B cell (primary cell): ENCODE measurements around the gene PTPRT. TPM values are rescaled to one million over a fixed set of nuclear protein-coding genes. Genes with fewer than 3 reads are reported as not detected.

Experiments
- ATAC-seq: fragments of 200-7000 bp; cut with Tn5 transposase; one replicate; pipeline ENCODE4 v1.10.0; 2021; ENCODE audit warnings: low read depth, mild to moderate bottlenecking, moderate number of reproducible peaks, moderate library complexity
- CTCF ChIA-PET: fragments of 350-600 bp; sonication (Branson Sonifier 250); formaldehyde crosslinking; loops from one replicate; lab custom pipeline; 2021; ENCODE audit warnings: antibody characterized with exemption, inconsistent platforms; lab: Charles Lee
- POLR2A ChIA-PET: fragments of 350-600 bp; sonication (Branson Sonifier 250); formaldehyde crosslinking; loops from one replicate; lab custom pipeline; 2021; ENCODE audit warnings: antibody characterized with exemption; lab: Charles Lee
- DNase-seq: peaks from one replicate; pipeline ENCODE4 v3.0.0; 2013
- H2AFZ ChIP-seq: 2 replicates; pipeline ENCODE4 v1.6.1; 2012; ENCODE audit warnings: mild to moderate bottlenecking, low read depth, low read length; ENCODE audit not compliant: insufficient read depth, poor library complexity, severe bottlenecking
- H3K27ac ChIP-seq, 2 donors: 1 replicate in 1 of 2; 2 replicates in 1 of 2; pipeline ENCODE4 v1.5.1; 2012 to 2013; ENCODE audit warnings: low read length in 2 of 2, mild to moderate bottlenecking in 2 of 2, moderate library complexity in 1 of 2
- H3K27me3 ChIP-seq, 4 experiments: fragments of 200-600 bp in 1 of 4; sonication (generic) in 1 of 4; replicated peaks in 1 of 4; 1 replicate in 2 of 4; 2 replicates in 2 of 4; pipeline versions ENCODE4 v1.6.1 to v1.7.0; 2013 to 2016; ENCODE audit warnings: low read length in 3 of 4, mild to moderate bottlenecking in 2 of 4, mixed read lengths in 1 of 4, moderate library complexity in 1 of 4; ENCODE audit not compliant: insufficient read depth in 4 of 4, control insufficient read depth in 3 of 4; ENCODE audit errors: control extremely low read depth in 1 of 4
- H3K36me3 ChIP-seq, 2 experiments: replicated peaks in 1 of 2; 1 replicate in 1 of 2; 2 replicates in 1 of 2; pipeline versions ENCODE4 v1.6.1 to v1.7.1; 2013; ENCODE audit warnings: low read length in 1 of 2; ENCODE audit not compliant: insufficient read depth in 2 of 2, control insufficient read depth in 1 of 2; ENCODE audit errors: control extremely low read depth in 1 of 2, extremely low read depth in 1 of 2
- H3K4me1 ChIP-seq, 2 donors: fragments of 200-600 bp in 1 of 2; sonication (generic) in 1 of 2; 1 replicate in 1 of 2; 2 replicates in 1 of 2; pipeline versions ENCODE4 v1.5.1 to v1.6.1; 2013 to 2017; ENCODE audit warnings: low read length in 2 of 2; ENCODE audit not compliant: control insufficient read depth in 2 of 2, insufficient read depth in 2 of 2
- H3K4me2 ChIP-seq: replicated peaks from 2 replicates; pipeline ENCODE3; 2012; ENCODE audit warnings: mild to moderate bottlenecking, low read depth, low read length; ENCODE audit not compliant: poor library complexity, severe bottlenecking
- H3K4me3 ChIP-seq, 5 experiments: fragments of 200-600 bp in 1 of 5; sonication (generic) in 1 of 5; 1 replicate in 3 of 5; 2 replicates in 2 of 5; pipeline versions ENCODE4 v1.5.1 to v1.7.0; 2011 to 2016; ENCODE audit warnings: low read length in 4 of 5, mild to moderate bottlenecking in 4 of 5, low read depth in 2 of 5, control low read depth in 1 of 5, moderate library complexity in 1 of 5; ENCODE audit not compliant: insufficient read depth in 1 of 5; ENCODE audit errors: control extremely low read depth in 1 of 5, extremely low read depth in 1 of 5
- H3K79me2 ChIP-seq: fragments of 200-600 bp; sonication (generic); one replicate; pipeline ENCODE4 v1.6.0; 2016; ENCODE audit warnings: low read length; ENCODE audit not compliant: control insufficient read depth, insufficient read depth
- H3K9ac ChIP-seq: fragments of 200-600 bp; sonication (generic); 2 replicates; pipeline ENCODE4 v1.6.1; 2017; ENCODE audit warnings: mild to moderate bottlenecking, low read length, moderate library complexity
- H3K9me3 ChIP-seq, 3 donors: one replicate each; pipeline versions ENCODE4 v1.6.1 to v1.7.1; 2013; ENCODE audit warnings: low read length in 2 of 3; ENCODE audit not compliant: control insufficient read depth in 2 of 3, insufficient read depth in 1 of 3; ENCODE audit errors: control extremely low read depth in 1 of 3
- H4K20me1 ChIP-seq: 2 replicates; pipeline ENCODE4 v1.6.0; 2012; ENCODE audit warnings: mild to moderate bottlenecking, low read length; ENCODE audit not compliant: insufficient read depth, control insufficient read depth, poor library complexity, severe bottlenecking
- H3K27ac Mint-ChIP-seq: one replicate; pipeline ENCODE4 v1.8.0; 2021; ENCODE audit warnings: mixed read lengths
- H3K27me3 Mint-ChIP-seq: one replicate; pipeline ENCODE4 v1.8.0; 2021; ENCODE audit warnings: mixed read lengths
- H3K4me1 Mint-ChIP-seq: one replicate; pipeline ENCODE4 v1.8.0; 2021; ENCODE audit warnings: mixed read lengths
- H3K4me3 Mint-ChIP-seq: one replicate; pipeline ENCODE4 v1.8.0; 2021; ENCODE audit warnings: mixed read lengths
- H3K9me3 Mint-ChIP-seq: one replicate; pipeline ENCODE4 v1.8.0; 2022; ENCODE audit warnings: mixed read lengths; ENCODE audit not compliant: insufficient read depth
- EZH2 ChIP-seq: IDR thresholded peaks from 2 replicates; pipeline ENCODE4 v1.6.1; 2012; ENCODE audit warnings: borderline replicate concordance, low read depth, mild to moderate bottlenecking, moderate library complexity, low read length; ENCODE audit not compliant: insufficient read depth, poor library complexity, severe bottlenecking
- WGBS: methylation state at CpG from one replicate; pipeline ENCODE4 v1.1.5; 2013; ENCODE audit warnings: missing lambda C conversion rate; ENCODE audit not compliant: insufficient coverage; 5-methylcytosine and 5-hydroxymethylcytosine counted together
- intact Hi-C: fragments of 100-400 bp; cut with micrococcal nuclease; formaldehyde crosslinking; loops from one replicate; pipeline ENCODE4 v1.10.0; 2022
- polyA plus RNA-seq: library from polyadenylated mRNA; depleted of rRNA; stranded (reverse); fragments of >200 nt; gene quantifications from 2 replicates; pipeline ENCODE4 v1.2.3, GENCODE V29; 2012
- total RNA-seq, 2 donors: library from RNA; stranded (reverse); fragments of 120-200 nt in 1 of 2; gene quantifications; 1 replicate in 1 of 2; 2 replicates in 1 of 2; pipeline versions ENCODE4 v1.2.3 to v1.2.4, GENCODE V29; 2013 to 2022
- TF ChIP-seq, protein P1 (sequence below): fragments of 200-600 bp; IDR thresholded peaks from one replicate; pipeline ENCODE4 v1.8.0; 2022; ENCODE audit warnings: antibody characterized with exemption, mild to moderate bottlenecking

The PTPRT gene
- total and polyA plus RNA-seq, 2 donors (not counting 1 experiment from before 2014, with no cell fraction given): not detected

DNA sequence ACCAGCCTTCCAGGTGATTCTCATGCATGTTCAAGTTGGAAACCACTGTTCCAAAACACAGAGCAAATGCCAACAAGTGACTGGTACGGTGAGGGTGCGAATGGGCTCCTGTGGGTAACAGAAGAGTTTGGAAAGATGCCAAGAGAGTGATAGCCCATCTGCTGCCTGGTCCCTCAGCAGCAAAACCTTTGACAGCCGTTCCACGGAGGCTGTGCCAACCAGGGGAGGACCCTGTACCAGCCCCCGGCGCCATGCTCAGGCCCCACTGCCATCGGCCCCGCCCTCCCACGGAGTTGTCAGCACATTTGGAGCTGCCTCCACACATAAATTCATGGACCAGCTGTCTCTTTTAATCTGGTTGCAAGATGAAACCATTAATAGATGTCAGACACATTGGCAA lies 4.4 kb upstream of the PTPRT start:
- Histone ChIP-seq H4K20me1 (no peaks in the 10 kb centered on the region), H3K4me3 (no peak overlapping the region), H3K4me1 (no peaks in the 10 kb centered on the region), H2AFZ (no peak overlapping the region), H3K9ac (no peak overlapping the region), H3K27ac (no peak overlapping the region), H3K9me3 (peaks cover 0 to 10% (median 0%) of the 10 kb centered on the region in 3 donors), H3K79me2 (no peaks in the 10 kb centered on the region), H3K36me3 (no peaks in the 10 kb centered on the region), H3K27me3 (peaks cover 0 to 15% (median 3%) of the 10 kb centered on the region in 4 experiments), H3K4me2 (no peak overlapping the region)
- no peaks in the 10 kb centered on the region for H3K9me3 Mint-ChIP-seq
- DNase-seq (no peak), ATAC-seq (no peak)
- peaks cover 34% of the 10 kb centered on the region for H3K27me3 Mint-ChIP-seq
- TF ChIP-seq, protein P1, sequence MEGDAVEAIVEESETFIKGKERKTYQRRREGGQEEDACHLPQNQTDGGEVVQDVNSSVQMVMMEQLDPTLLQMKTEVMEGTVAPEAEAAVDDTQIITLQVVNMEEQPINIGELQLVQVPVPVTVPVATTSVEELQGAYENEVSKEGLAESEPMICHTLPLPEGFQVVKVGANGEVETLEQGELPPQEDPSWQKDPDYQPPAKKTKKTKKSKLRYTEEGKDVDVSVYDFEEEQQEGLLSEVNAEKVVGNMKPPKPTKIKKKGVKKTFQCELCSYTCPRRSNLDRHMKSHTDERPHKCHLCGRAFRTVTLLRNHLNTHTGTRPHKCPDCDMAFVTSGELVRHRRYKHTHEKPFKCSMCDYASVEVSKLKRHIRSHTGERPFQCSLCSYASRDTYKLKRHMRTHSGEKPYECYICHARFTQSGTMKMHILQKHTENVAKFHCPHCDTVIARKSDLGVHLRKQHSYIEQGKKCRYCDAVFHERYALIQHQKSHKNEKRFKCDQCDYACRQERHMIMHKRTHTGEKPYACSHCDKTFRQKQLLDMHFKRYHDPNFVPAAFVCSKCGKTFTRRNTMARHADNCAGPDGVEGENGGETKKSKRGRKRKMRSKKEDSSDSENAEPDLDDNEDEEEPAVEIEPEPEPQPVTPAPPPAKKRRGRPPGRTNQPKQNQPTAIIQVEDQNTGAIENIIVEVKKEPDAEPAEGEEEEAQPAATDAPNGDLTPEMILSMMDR: no peak
- no peak for TF ChIP-seq EZH2
- CTCF ChIA-PET: no interaction called here
- 88% methylated on average over 9 of the region's 9 CpGs for WGBS
- H3K4me1 Mint-ChIP-seq: no peaks in the 10 kb centered on the region
- H3K4me3 Mint-ChIP-seq: no peak overlapping the region
- no peak overlapping the region for H3K27ac Mint-ChIP-seq
- POLR2A ChIA-PET: no interaction called here
- intact Hi-C loops: no loop called here

DNA sequence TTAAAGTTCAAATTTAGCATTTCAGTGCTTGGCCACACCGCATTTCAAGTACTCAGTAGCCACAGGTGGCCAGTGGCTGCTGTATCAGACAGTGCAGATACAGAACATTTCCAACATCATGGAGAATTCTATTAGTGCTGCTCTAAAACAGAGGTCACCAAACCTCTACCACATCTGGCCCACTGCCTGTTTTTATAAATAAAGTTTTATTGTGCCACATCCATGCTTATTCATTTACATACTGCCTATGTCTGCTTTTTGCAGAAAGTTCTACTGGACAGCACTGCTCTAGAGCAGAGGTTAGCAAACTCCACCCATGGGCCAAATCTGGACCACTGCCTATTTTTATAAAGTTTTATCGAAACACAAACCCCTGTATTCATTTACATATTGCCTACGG lies 3.7 kb upstream of the PTPRT start:
- Histone ChIP-seq H3K27ac (no peak overlapping the region), H3K9me3 (peaks cover 0 to 10% (median 0%) of the 10 kb centered on the region in 3 donors), H3K4me2 (no peak overlapping the region), H3K9ac (no peak overlapping the region), H4K20me1 (no peaks in the 10 kb centered on the region), H3K79me2 (no peaks in the 10 kb centered on the region), H3K4me1 (no peaks in the 10 kb centered on the region), H2AFZ (no peak overlapping the region), H3K36me3 (no peaks in the 10 kb centered on the region), H3K4me3 (no peak overlapping the region), H3K27me3 (peaks cover 0 to 16% (median 5%) of the 10 kb centered on the region in 4 experiments)
- ChIA-PET POLR2A (no interaction called here), CTCF (no interaction called here)
- no peak overlapping the region for H3K4me3 Mint-ChIP-seq
- H3K4me1 Mint-ChIP-seq: no peaks in the 10 kb centered on the region
- TF ChIP-seq, protein P1: no peak
- no peak for TF ChIP-seq EZH2
- DNase-seq: no peak
- H3K27ac Mint-ChIP-seq: no peak overlapping the region
- WGBS: 100% methylated on average over 1 of the region's 3 CpGs
- no peak for ATAC-seq
- H3K9me3 Mint-ChIP-seq: no peaks in the 10 kb centered on the region
- peaks cover 34% of the 10 kb centered on the region for H3K27me3 Mint-ChIP-seq
- intact Hi-C loops: no loop called here
